Mesenchymal stem cell (in vitro differentiated cells and primary cell): ENCODE measurements around the gene CCDC85A.

Source experiments
- DNase-seq: peaks from one replicate; pipeline ENCODE4 v3.0.0-alpha.2; 2013
- H2AFZ ChIP-seq: one replicate; pipeline ENCODE4 v1.6.1; 2013; ENCODE audit warnings: low read depth, mild to moderate bottlenecking, control low read depth, inconsistent platforms, low read length, moderate library complexity
- H2AK5ac ChIP-seq: 2 replicates; pipeline ENCODE4 v1.6.1; 2013; ENCODE audit warnings: low read length, moderate library complexity, mild to moderate bottlenecking, inconsistent platforms; ENCODE audit not compliant: severe bottlenecking
- H2BK120ac ChIP-seq: one replicate; pipeline ENCODE4 v1.6.1; 2013; ENCODE audit warnings: low read depth, mild to moderate bottlenecking, inconsistent platforms, low read length, moderate library complexity
- H2BK12ac ChIP-seq, 2 experiments: one replicate each; pipeline ENCODE4 v1.6.1; 2013; ENCODE audit warnings: inconsistent platforms in 2 of 2, low read length in 2 of 2, mild to moderate bottlenecking in 2 of 2, moderate library complexity in 2 of 2, control low read depth in 1 of 2
- H2BK15ac ChIP-seq: one replicate; pipeline ENCODE4 v1.6.1; 2013; ENCODE audit warnings: mild to moderate bottlenecking, low read depth, inconsistent platforms; ENCODE audit not compliant: poor library complexity, severe bottlenecking
- H2BK5ac ChIP-seq: 2 replicates; pipeline ENCODE4 v1.6.1; 2013; ENCODE audit warnings: low read depth, mild to moderate bottlenecking, low read length, control low read depth, inconsistent platforms; ENCODE audit not compliant: poor library complexity, severe bottlenecking
- H3K14ac ChIP-seq, 2 experiments: one replicate each; pipeline ENCODE4 v1.6.1; 2013; ENCODE audit warnings: inconsistent platforms in 2 of 2, low read length in 2 of 2, control low read depth in 1 of 2, mild to moderate bottlenecking in 1 of 2, moderate library complexity in 1 of 2
- H3K18ac ChIP-seq, 2 experiments: one replicate each; pipeline ENCODE4 v1.6.1; 2013; ENCODE audit warnings: inconsistent platforms in 2 of 2, low read length in 2 of 2, control low read depth in 1 of 2, low read depth in 1 of 2, mild to moderate bottlenecking in 1 of 2
- H3K23ac ChIP-seq, 2 experiments: one replicate each; pipeline ENCODE4 v1.6.1; 2013; ENCODE audit warnings: inconsistent platforms in 2 of 2, low read length in 2 of 2, mild to moderate bottlenecking in 2 of 2, moderate library complexity in 2 of 2, control low read depth in 1 of 2
- H3K27ac ChIP-seq: 2 replicates; pipeline ENCODE4 v1.5.1; 2013; ENCODE audit warnings: mild to moderate bottlenecking, moderate library complexity, low read length, control low read depth, inconsistent platforms; ENCODE audit not compliant: poor library complexity, severe bottlenecking
- H3K27me3 ChIP-seq, 2 experiments: 2 replicates each; pipeline versions ENCODE4 v1.6.1 to v1.7.0; 2013; ENCODE audit warnings: low read length in 2 of 2, mild to moderate bottlenecking in 2 of 2, moderate library complexity in 2 of 2, control low read depth in 1 of 2, inconsistent platforms in 1 of 2; ENCODE audit not compliant: control insufficient read depth in 1 of 2, insufficient read depth in 1 of 2
- H3K36me3 ChIP-seq, 2 experiments: 2 replicates each; pipeline versions ENCODE4 v1.6.1 to v1.7.0; 2013; ENCODE audit warnings: low read length in 2 of 2, control low read depth in 1 of 2, inconsistent platforms in 1 of 2, low read depth in 1 of 2, mild to moderate bottlenecking in 1 of 2; ENCODE audit not compliant: insufficient read depth in 2 of 2, control insufficient read depth in 1 of 2
- H3K4ac ChIP-seq, 2 experiments: one replicate each; pipeline ENCODE4 v1.6.1; 2013; ENCODE audit warnings: inconsistent platforms in 2 of 2, low read length in 2 of 2, mild to moderate bottlenecking in 2 of 2, moderate library complexity in 2 of 2, control low read depth in 1 of 2, low read depth in 1 of 2
- H3K4me1 ChIP-seq: 2 replicates; pipeline ENCODE4 v1.6.1; 2013; ENCODE audit warnings: low read depth, low read length, control low read depth; ENCODE audit not compliant: control insufficient read depth, insufficient read depth
- H3K4me2 ChIP-seq: 2 replicates; pipeline ENCODE4 v1.6.1; 2013; ENCODE audit warnings: low read length, mild to moderate bottlenecking, inconsistent platforms; ENCODE audit not compliant: poor library complexity, severe bottlenecking
- H3K4me3 ChIP-seq, 2 experiments: 2 replicates each; pipeline versions ENCODE4 v1.5.1 to v1.7.0; 2013; ENCODE audit warnings: low read length in 2 of 2, mild to moderate bottlenecking in 2 of 2, control low read depth in 1 of 2, low read depth in 1 of 2; ENCODE audit not compliant: insufficient read depth in 1 of 2
- H3K79me1 ChIP-seq: replicated peaks from 2 replicates; pipeline ENCODE4 v1.6.1; 2013; ENCODE audit warnings: mild to moderate bottlenecking, control low read depth, low read length, inconsistent platforms; ENCODE audit not compliant: poor library complexity, severe bottlenecking
- H3K9ac ChIP-seq: 2 replicates; pipeline ENCODE4 v1.7.0; 2013; ENCODE audit warnings: mild to moderate bottlenecking, low read length, moderate library complexity
- H3K9me3 ChIP-seq: 2 replicates; pipeline ENCODE4 v1.7.0; 2013; ENCODE audit warnings: mild to moderate bottlenecking, low read length; ENCODE audit not compliant: control insufficient read depth
- H4K8ac ChIP-seq: one replicate; pipeline ENCODE4 v1.6.1; 2013; ENCODE audit warnings: inconsistent platforms, mild to moderate bottlenecking, low read length, moderate library complexity
- H4K91ac ChIP-seq: one replicate; pipeline ENCODE4 v1.6.1; 2013; ENCODE audit warnings: mild to moderate bottlenecking, low read length, inconsistent platforms
- WGBS: methylation state at CpG from one replicate; pipeline ENCODE4 v1.1.7; 2013; ENCODE audit warnings: mixed read lengths; 5-methylcytosine and 5-hydroxymethylcytosine counted together

CCDC85A gene

GRCh38 chr2:56184500-56185011, 766 bp downstream of the CCDC85A start:
- no peak overlapping the region for H2BK5ac ChIP-seq
- H3K4me2 ChIP-seq, result peak overlapping the region; percentile 81
- H3K9me3 ChIP-seq, result no peaks in the 10 kb centered on the region
- no peak overlapping the region for H4K91ac ChIP-seq
- H2BK120ac ChIP-seq, result no peak overlapping the region
- peaks cover 50% of the 10 kb centered on the region in 2 experiments for H3K27me3 ChIP-seq
- H3K9ac ChIP-seq, result no peak overlapping the region
- H4K8ac ChIP-seq, result no peak overlapping the region
- peak; percentile 24 for DNase-seq
- no peak overlapping the region for H2BK15ac ChIP-seq
- no peaks in the 10 kb centered on the region for H3K36me3 ChIP-seq
- no peaks in the 10 kb centered on the region for H3K79me1 ChIP-seq
- H2AK5ac ChIP-seq, result no peak overlapping the region
- WGBS, result 0% methylated on average over 11 of the region's 64 CpGs
- no peak overlapping the region for H3K27ac ChIP-seq
- H2AFZ ChIP-seq, result no peak overlapping the region
- H3K14ac ChIP-seq, result no peak overlapping the region
- peak overlapping the region; percentile 60 to 73 for H3K4me3 ChIP-seq
- H2BK12ac ChIP-seq, result no peak overlapping the region
- no peak overlapping the region for H3K18ac ChIP-seq
- H3K23ac ChIP-seq, result no peak overlapping the region
- H3K4me1 ChIP-seq, result peaks cover 15% of the 10 kb centered on the region
- H3K4ac ChIP-seq, result no peak overlapping the region

- Histone ChIP-seq H4K8ac (no peak overlapping the region), H2BK15ac (no peak overlapping the region), H3K4me2 (peak overlapping the region; percentile 81), H2AK5ac (no peak overlapping the region), H3K14ac (no peak overlapping the region), H3K27me3 (peaks cover 48 to 50% of the 10 kb centered on the region in 2 experiments), H2AFZ (peak overlapping the region; percentile 54), H3K27ac (no peak overlapping the region), H3K4me1 (peaks cover 15% of the 10 kb centered on the region), H2BK5ac (no peak overlapping the region), H3K23ac (no peak overlapping the region), H3K4me3 (peak overlapping the region in 1 of 2 experiments; percentile 70), H3K9me3 (no peaks in the 10 kb centered on the region), H3K36me3 (no peaks in the 10 kb centered on the region), H3K9ac (no peak overlapping the region), H4K91ac (no peak overlapping the region), H2BK12ac (peak overlapping the region in 1 of 2 experiments; percentile 21), H3K79me1 (no peaks in the 10 kb centered on the region), H3K4ac (no peak overlapping the region), H3K18ac (no peak overlapping the region), H2BK120ac (no peak overlapping the region)
- DNase-seq, result peak; percentile 38
- under 1% methylated on average over 9 of the region's 24 CpGs for WGBS
These were observed 1.4 kb downstream of the CCDC85A start for GRCh38 chr2:56185101-56185581.

- peak overlapping the region in 1 of 2 experiments; percentile 41 for H3K18ac ChIP-seq
- no peak overlapping the region for H3K4ac ChIP-seq
- peak overlapping the region; percentile 27 for H4K8ac ChIP-seq
- H3K9ac ChIP-seq, result no peak overlapping the region
- H3K4me1 ChIP-seq, result peaks cover 15% of the 10 kb centered on the region
- H2BK12ac ChIP-seq, result peak overlapping the region in 1 of 2 experiments; percentile 21
- peak overlapping the region; percentile 81 for H3K4me2 ChIP-seq
- 9% methylated on average over 11 of the region's 11 CpGs for WGBS
- H3K27ac ChIP-seq, result no peak overlapping the region
- H4K91ac ChIP-seq, result no peak overlapping the region
- peak overlapping the region in 1 of 2 experiments; percentile 70 for H3K4me3 ChIP-seq
- no peak overlapping the region for H2BK5ac ChIP-seq
- H3K27me3 ChIP-seq, result peaks cover 48 to 50% of the 10 kb centered on the region in 2 experiments
- no peak overlapping the region for H3K23ac ChIP-seq
- peak overlapping the region; percentile 54 for H2AFZ ChIP-seq
- no peaks in the 10 kb centered on the region for H3K79me1 ChIP-seq
- no peak overlapping the region for H2BK15ac ChIP-seq
- DNase-seq, result peak; percentile 61
- H3K14ac ChIP-seq, result no peak overlapping the region
- no peak overlapping the region for H2AK5ac ChIP-seq
- no peaks in the 10 kb centered on the region for H3K36me3 ChIP-seq
- H3K9me3 ChIP-seq, result no peaks in the 10 kb centered on the region
- H2BK120ac ChIP-seq, result no peak overlapping the region
These were observed 1.8 kb downstream of the CCDC85A start for GRCh38 chr2:56185582-56186046.

- H3K4ac ChIP-seq, result no peak overlapping the region
- no peak overlapping the region for H3K4me2 ChIP-seq
- H3K14ac ChIP-seq, result no peak overlapping the region
- no peak overlapping the region for H2BK12ac ChIP-seq
- no peak overlapping the region for H3K27ac ChIP-seq
- H3K4me3 ChIP-seq, result no peak overlapping the region
- H2BK15ac ChIP-seq, result no peak overlapping the region
- DNase-seq, result peak; percentile 61
- peaks cover 20 to 21% of the 10 kb centered on the region in 2 experiments for H3K27me3 ChIP-seq
- no peak overlapping the region for H2BK120ac ChIP-seq
- H3K36me3 ChIP-seq, result no peaks in the 10 kb centered on the region
- no peak overlapping the region for H3K23ac ChIP-seq
- no peak overlapping the region for H3K18ac ChIP-seq
- H3K9me3 ChIP-seq, result no peaks in the 10 kb centered on the region
- H2BK5ac ChIP-seq, result no peak overlapping the region
- H3K79me1 ChIP-seq, result no peaks in the 10 kb centered on the region
- H4K8ac ChIP-seq, result no peak overlapping the region
- no peak overlapping the region for H3K9ac ChIP-seq
- no peak overlapping the region for H2AK5ac ChIP-seq
- no peak overlapping the region for H4K91ac ChIP-seq
- no peaks in the 10 kb centered on the region for H3K4me1 ChIP-seq
- no peak overlapping the region for H2AFZ ChIP-seq
These were observed 7.8 kb downstream of the CCDC85A start for GRCh38 chr2:56191617-56192016.
